DOHH2 (cell line): Measurements from ENCODE around the gene TMPRSS11E.

Source experiments
- H3F3A ChIP-seq: fragments of 200-600 bp; sonication (generic), shearing (Covaris generic); 2 replicates; pipeline ENCODE4 v1.6.0; 2016; ENCODE audit warnings: antibody characterized with exemption, mild to moderate bottlenecking; ENCODE audit not compliant: control insufficient read depth, insufficient read depth
- H3K27ac ChIP-seq: fragments of 200-600 bp; sonication (generic); 2 replicates; pipeline ENCODE4 v1.5.1; 2014; ENCODE audit warnings: low read depth, mild to moderate bottlenecking, low read length, moderate library complexity
- H3K27me3 ChIP-seq: fragments of 200-600 bp; sonication (generic); 2 replicates; pipeline ENCODE4 v1.6.1; 2014; ENCODE audit warnings: mild to moderate bottlenecking, low read length, mixed read lengths; ENCODE audit not compliant: control insufficient read depth
- H3K36me3 ChIP-seq: fragments of 200-600 bp; sonication (generic); 2 replicates; pipeline ENCODE4 v1.6.1; 2014; ENCODE audit warnings: mild to moderate bottlenecking, low read length, moderate library complexity, mixed read lengths; ENCODE audit not compliant: control insufficient read depth
- H3K4me1 ChIP-seq: fragments of 200-600 bp; sonication (generic); 2 replicates; pipeline ENCODE4 v1.6.1; 2014; ENCODE audit warnings: mild to moderate bottlenecking, low read length, mixed read lengths; ENCODE audit not compliant: control insufficient read depth
- H3K4me2 ChIP-seq: fragments of 200-600 bp; sonication (generic); 2 replicates; pipeline ENCODE4 v1.6.0; 2014; ENCODE audit warnings: mild to moderate bottlenecking, low read length, moderate library complexity
- H3K4me3 ChIP-seq: fragments of 200-600 bp; sonication (generic); 2 replicates; pipeline ENCODE4 v1.5.1; 2014; ENCODE audit warnings: mild to moderate bottlenecking, low read length, mixed read lengths
- H3K79me2 ChIP-seq: fragments of 200-600 bp; sonication (generic); 2 replicates; pipeline ENCODE4 v1.6.1; 2014; ENCODE audit warnings: mild to moderate bottlenecking, low read length, mixed read lengths; ENCODE audit not compliant: control insufficient read depth
- H3K9me2 ChIP-seq: fragments of 200-600 bp; sonication (generic); replicated peaks from 2 replicates; pipeline ENCODE4 v1.6.1; 2014; ENCODE audit warnings: mild to moderate bottlenecking, low read length, mixed read lengths; ENCODE audit not compliant: control insufficient read depth
- H3K9me3 ChIP-seq: fragments of 200-600 bp; sonication (generic); 2 replicates; pipeline ENCODE4 v1.6.1; 2014; ENCODE audit warnings: antibody characterized with exemption, low read length, mixed read lengths; ENCODE audit not compliant: control insufficient read depth, insufficient read depth
- H4K20me1 ChIP-seq: fragments of 200-600 bp; sonication (generic); 2 replicates; pipeline ENCODE4 v1.6.0; 2014; ENCODE audit warnings: low read depth, mild to moderate bottlenecking, antibody characterized with exemption, low read length, moderate library complexity; ENCODE audit not compliant: control insufficient read depth, insufficient read depth
- EZH2phosphoT487 ChIP-seq: fragments of 200-600 bp; sonication (generic); IDR thresholded peaks from 2 replicates; pipeline ENCODE4 v1.6.1; 2017; ENCODE audit warnings: borderline replicate concordance, mild to moderate bottlenecking, antibody characterized with exemption, low read length, moderate library complexity, mixed read lengths
- TF ChIP-seq, protein P1 (sequence below): fragments of 200-600 bp; sonication (generic); IDR thresholded peaks from one replicate; pipeline ENCODE4 v1.5.1; 2014; ENCODE audit warnings: antibody characterized with exemption, mild to moderate bottlenecking, low read depth, low read length; ENCODE audit not compliant: poor library complexity, severe bottlenecking

Gene TMPRSS11E, protein sequence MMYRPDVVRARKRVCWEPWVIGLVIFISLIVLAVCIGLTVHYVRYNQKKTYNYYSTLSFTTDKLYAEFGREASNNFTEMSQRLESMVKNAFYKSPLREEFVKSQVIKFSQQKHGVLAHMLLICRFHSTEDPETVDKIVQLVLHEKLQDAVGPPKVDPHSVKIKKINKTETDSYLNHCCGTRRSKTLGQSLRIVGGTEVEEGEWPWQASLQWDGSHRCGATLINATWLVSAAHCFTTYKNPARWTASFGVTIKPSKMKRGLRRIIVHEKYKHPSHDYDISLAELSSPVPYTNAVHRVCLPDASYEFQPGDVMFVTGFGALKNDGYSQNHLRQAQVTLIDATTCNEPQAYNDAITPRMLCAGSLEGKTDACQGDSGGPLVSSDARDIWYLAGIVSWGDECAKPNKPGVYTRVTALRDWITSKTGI

DNA sequence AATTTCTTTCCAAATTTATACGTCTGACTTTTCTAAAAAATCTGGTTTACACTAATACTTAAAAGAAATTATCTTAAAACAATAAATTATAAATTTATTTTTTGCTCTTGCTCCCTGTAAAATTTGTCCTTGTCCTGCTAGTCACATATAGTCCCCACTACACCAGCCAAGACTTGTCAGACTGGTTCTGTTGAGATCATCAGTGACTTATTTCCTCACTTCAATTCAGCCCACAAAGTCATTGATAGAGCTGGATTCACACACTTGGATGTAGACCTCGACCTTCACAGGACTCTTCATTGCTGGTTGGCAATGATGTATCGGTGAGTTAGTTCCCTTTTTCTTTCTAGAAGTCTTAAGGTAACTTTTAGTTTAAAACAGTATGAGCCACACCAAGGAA is at the start of gene TMPRSS11E:
TMPRSS11E (plus strand) TSS at position 263 of the 400 bp plus-strand sequence; CDS start at position 313, 50 bp downstream.
- Histone ChIP-seq H3K9me2 (no peaks in the 10 kb centered on the region), H3K4me1 (no peaks in the 10 kb centered on the region), H3F3A (no peaks in the 10 kb centered on the region), H3K4me2 (no peak within 1 kb of the TSS), H4K20me1 (no peaks in the 10 kb centered on the region), H3K27me3 (no peaks in the 10 kb centered on the region; the same call in 1 of the 2 replicates), H3K27ac (no peak within 1 kb of the TSS), H3K4me3 (no peak within 1 kb of the TSS), H3K36me3 (no peaks in the 10 kb centered on the region), H3K79me2 (no peaks in the 10 kb centered on the region), H3K9me3 (no peaks in the 10 kb centered on the region)
- TF ChIP-seq, protein P1, sequence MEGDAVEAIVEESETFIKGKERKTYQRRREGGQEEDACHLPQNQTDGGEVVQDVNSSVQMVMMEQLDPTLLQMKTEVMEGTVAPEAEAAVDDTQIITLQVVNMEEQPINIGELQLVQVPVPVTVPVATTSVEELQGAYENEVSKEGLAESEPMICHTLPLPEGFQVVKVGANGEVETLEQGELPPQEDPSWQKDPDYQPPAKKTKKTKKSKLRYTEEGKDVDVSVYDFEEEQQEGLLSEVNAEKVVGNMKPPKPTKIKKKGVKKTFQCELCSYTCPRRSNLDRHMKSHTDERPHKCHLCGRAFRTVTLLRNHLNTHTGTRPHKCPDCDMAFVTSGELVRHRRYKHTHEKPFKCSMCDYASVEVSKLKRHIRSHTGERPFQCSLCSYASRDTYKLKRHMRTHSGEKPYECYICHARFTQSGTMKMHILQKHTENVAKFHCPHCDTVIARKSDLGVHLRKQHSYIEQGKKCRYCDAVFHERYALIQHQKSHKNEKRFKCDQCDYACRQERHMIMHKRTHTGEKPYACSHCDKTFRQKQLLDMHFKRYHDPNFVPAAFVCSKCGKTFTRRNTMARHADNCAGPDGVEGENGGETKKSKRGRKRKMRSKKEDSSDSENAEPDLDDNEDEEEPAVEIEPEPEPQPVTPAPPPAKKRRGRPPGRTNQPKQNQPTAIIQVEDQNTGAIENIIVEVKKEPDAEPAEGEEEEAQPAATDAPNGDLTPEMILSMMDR: no peak
- TF ChIP-seq EZH2phosphoT487: no peak

GRCh38 chr4:68399306-68399705 is 48.0 kb upstream of the TMPRSS11E start:
- Histone ChIP-seq H3K79me2 (no peaks in the 10 kb centered on the region), H3K9me3 (no peaks in the 10 kb centered on the region), H3K27ac (no peak overlapping the region), H3K4me3 (no peak overlapping the region), H3K4me2 (no peak overlapping the region), H3K36me3 (no peaks in the 10 kb centered on the region), H4K20me1 (no peaks in the 10 kb centered on the region), H3K4me1 (no peaks in the 10 kb centered on the region), H3K27me3 (no peaks in the 10 kb centered on the region), H3F3A (no peaks in the 10 kb centered on the region), H3K9me2 (no peaks in the 10 kb centered on the region)
- TF ChIP-seq, protein P1: no peak
- no peak for TF ChIP-seq EZH2phosphoT487

DNA sequence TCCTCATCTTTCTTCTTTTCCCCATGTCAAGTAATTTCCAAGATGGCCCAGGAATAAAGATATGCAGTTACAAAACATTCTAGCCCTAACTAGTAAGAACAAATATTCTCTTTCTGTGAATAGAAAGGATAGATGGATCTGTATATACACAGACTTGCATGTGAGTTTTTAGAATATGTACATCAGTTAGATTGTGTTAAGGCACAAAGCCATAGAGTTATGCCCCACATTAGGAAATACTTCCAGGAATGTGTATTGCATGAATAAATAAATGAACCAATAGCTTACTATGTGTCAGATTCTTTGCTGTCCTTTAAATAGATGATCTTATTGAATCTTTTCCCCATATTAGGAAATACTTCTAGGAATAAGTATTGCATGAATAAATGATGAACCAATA is 46.0 kb upstream of the TMPRSS11E start:
- H3K9me2 ChIP-seq: no peaks in the 10 kb centered on the region
- no peaks in the 10 kb centered on the region for H3K36me3 ChIP-seq
- H3K4me1 ChIP-seq: no peaks in the 10 kb centered on the region
- no peak overlapping the region for H3K27ac ChIP-seq
- H3K4me3 ChIP-seq: no peak overlapping the region
- TF ChIP-seq, protein P1: no peak
- TF ChIP-seq EZH2phosphoT487: no peak
- no peaks in the 10 kb centered on the region for H3K79me2 ChIP-seq
- H3K9me3 ChIP-seq: no peaks in the 10 kb centered on the region
- H3K4me2 ChIP-seq: no peak overlapping the region
- no peaks in the 10 kb centered on the region for H3F3A ChIP-seq
- no peaks in the 10 kb centered on the region for H4K20me1 ChIP-seq
- no peaks in the 10 kb centered on the region for H3K27me3 ChIP-seq
